Liver (tissue), 9 donors: ENCODE results near the gene KIF6. TPM values are rescaled to one million over a fixed set of nuclear protein-coding genes. Genes with fewer than 3 reads are reported as not detected.
A peak's percentile ranks its signal among the peaks of the same experiment; 100 is the strongest.

Experiments used
- DNase-seq: peaks from one replicate; pipeline ENCODE4 v3.0.0-alpha.2; 2017; ENCODE audit warnings: low spot score
- H3K27ac ChIP-seq, 2 donors: one replicate each; pipeline ENCODE4 v1.7.0; 2013; ENCODE audit warnings: inconsistent platforms in 2 of 2, low read length in 2 of 2, control low read depth in 1 of 2, low read depth in 1 of 2, mild to moderate bottlenecking in 1 of 2
- H3K27me3 ChIP-seq, 4 donors: one replicate each; pipeline versions ENCODE4 v1.6.1 to v1.7.0; 2013; ENCODE audit warnings: low read length in 3 of 4, inconsistent platforms in 1 of 4, mild to moderate bottlenecking in 1 of 4, moderate library complexity in 1 of 4; ENCODE audit not compliant: control insufficient read depth in 4 of 4, insufficient read depth in 4 of 4
- H3K36me3 ChIP-seq, 4 donors: one replicate each; pipeline versions ENCODE4 v1.6.1 to v1.7.0; 2013; ENCODE audit warnings: low read length in 3 of 4, mild to moderate bottlenecking in 3 of 4, low read depth in 1 of 4, moderate library complexity in 1 of 4; ENCODE audit not compliant: control insufficient read depth in 4 of 4, insufficient read depth in 3 of 4
- H3K4me1 ChIP-seq, 4 donors: one replicate each; pipeline versions ENCODE4 v1.6.1 to v1.7.0; 2013; ENCODE audit warnings: low read length in 3 of 4, mild to moderate bottlenecking in 3 of 4, moderate library complexity in 1 of 4; ENCODE audit not compliant: control insufficient read depth in 4 of 4, insufficient read depth in 4 of 4
- H3K4me3 ChIP-seq, 3 donors: one replicate each; pipeline versions ENCODE4 v1.6.1 to v1.7.0; 2013; ENCODE audit warnings: low read length in 3 of 3, control low read depth in 1 of 3, low read depth in 1 of 3, mild to moderate bottlenecking in 1 of 3
- H3K9ac ChIP-seq, 2 donors: one replicate each; pipeline ENCODE4 v1.7.0; 2013; ENCODE audit warnings: low read length in 2 of 2, mild to moderate bottlenecking in 2 of 2, moderate library complexity in 2 of 2, control low read depth in 1 of 2, low read depth in 1 of 2
- H3K9me3 ChIP-seq, 4 donors: one replicate each; pipeline versions ENCODE4 v1.6.1 to v1.7.0; 2013; ENCODE audit warnings: low read length in 3 of 4; ENCODE audit not compliant: control insufficient read depth in 4 of 4
- EGR1 ChIP-seq, 2 donors: IDR thresholded peaks; 2 replicates each; pipeline ENCODE4 v1.6.1; 2016 to 2018; ENCODE audit warnings: antibody characterized with exemption in 2 of 2, low read depth in 2 of 2
- FOXA1 ChIP-seq: IDR thresholded peaks from 2 replicates; pipeline ENCODE4 v1.6.1; 2016; ENCODE audit warnings: antibody characterized with exemption
- FOXA2 ChIP-seq: IDR thresholded peaks from 2 replicates; pipeline ENCODE4 v1.6.1; 2016; ENCODE audit warnings: antibody characterized with exemption
- HNF4A ChIP-seq, 2 donors: conservative IDR thresholded peaks; 2 replicates each; pipeline ENCODE4 v1.6.1; 2016; ENCODE audit warnings: antibody characterized with exemption in 2 of 2, mild to moderate bottlenecking in 2 of 2
- MAX ChIP-seq: IDR thresholded peaks from 2 replicates; pipeline ENCODE4 v1.6.1; 2016; ENCODE audit warnings: antibody characterized with exemption
- NR2F2 ChIP-seq: IDR thresholded peaks from 2 replicates; pipeline ENCODE4 v1.6.1; 2016; ENCODE audit warnings: antibody characterized with exemption
- RAD21 ChIP-seq, 2 donors: IDR thresholded peaks; 2 replicates each; pipeline ENCODE4 v1.6.1; 2016; ENCODE audit warnings: antibody characterized with exemption in 2 of 2, mild to moderate bottlenecking in 2 of 2
- REST ChIP-seq: IDR thresholded peaks from 2 replicates; pipeline ENCODE4 v1.6.1; 2016; ENCODE audit warnings: antibody characterized with exemption, mild to moderate bottlenecking
- RXRA ChIP-seq, 2 donors: IDR thresholded peaks; 2 replicates each; pipeline ENCODE4 v1.6.1; 2017 to 2018; ENCODE audit warnings: antibody characterized with exemption in 2 of 2, mild to moderate bottlenecking in 1 of 2
- SP1 ChIP-seq: IDR thresholded peaks from 2 replicates; pipeline ENCODE4 v1.6.1; 2018; ENCODE audit warnings: antibody characterized with exemption, mild to moderate bottlenecking
- YY1 ChIP-seq: IDR thresholded peaks from 2 replicates; pipeline ENCODE4 v1.6.1; 2016; ENCODE audit warnings: antibody characterized with exemption, mild to moderate bottlenecking
- ZBTB33 ChIP-seq: IDR thresholded peaks from 2 replicates; pipeline ENCODE4 v1.6.1; 2016; ENCODE audit warnings: antibody characterized with exemption
- WGBS: extraction: QIAGEN DNeasy Blood & Tissue Kit; methylation state at CpG from one replicate; pipeline ENCODE4 v1.1.7; 2013; 5-methylcytosine and 5-hydroxymethylcytosine counted together
- polyA plus RNA-seq, 2 donors: library from polyadenylated mRNA; stranded (reverse) in 1 of 2; unstranded in 1 of 2; fragments of 200-250 nt in 1 of 2; fragments of >200 nt in 1 of 2; fragmentation: Nextera tagmentation in 1 of 2; extraction: Ambion mirVana in 1 of 2; gene quantifications; one replicate each; pipeline versions ENCODE4 v1.2.1 to v1.2.3, GENCODE V29; 2013 to 2015
- total RNA-seq, 2 donors: library from RNA; depleted of rRNA; stranded (reverse); fragments of >200 nt; gene quantifications; one replicate each; pipeline ENCODE4 v1.2.3, GENCODE V29; 2014
- donor health status: healthy.
- donor health status: healthy.
- donor health status: healthy.
- donor health status: healthy.
- donor health status: healthy.

The KIF6 gene
- total and polyA plus RNA-seq, 4 donors, result 0.17 to 7.5 (median 0.29) TPM

- TF ChIP-seq REST (no peak), NR2F2 (no peak)
Observed at GRCh38 chr6:39498096-39498495, 227.1 kb downstream of the KIF6 start (continued).

- 22% methylated on average over 6 of the region's 6 CpGs for WGBS
Observed at GRCh38 chr6:39496915-39497314, 228.3 kb downstream of the KIF6 start.

More at GRCh38 chr6:39496915-39497314, 228.3 kb downstream of the KIF6 start:
- Histone ChIP-seq H3K9ac (no peak overlapping the region), H3K27ac (no peak overlapping the region), H3K27me3 (no peaks in the 10 kb centered on the region), H3K36me3 (no peaks in the 10 kb centered on the region), H3K9me3 (peaks cover 0 to 1% (median 0%) of the 10 kb centered on the region in 4 donors), H3K4me3 (no peak overlapping the region), H3K4me1 (peaks cover 0 to 6% (median 0%) of the 10 kb centered on the region in 4 donors)
- no peak for TF ChIP-seq FOXA1
- peak; percentile 31 to 56 for TF ChIP-seq HNF4A (conservative IDR thresholded peaks at IDR 0.05)
- TF ChIP-seq ZBTB33, result no peak
- peak; percentile 36 for TF ChIP-seq FOXA2
- TF ChIP-seq EGR1 (IDR thresholded peaks at IDR 0.05; ENCODE audit: low read depth in 2 of 2), result no peak
- peak; percentile 51 for TF ChIP-seq MAX
- TF ChIP-seq NR2F2, result peak; percentile 64
- peak; percentile 18 to 55 for TF ChIP-seq RXRA (IDR thresholded peaks at IDR 0.05)
- peak; percentile 47 for TF ChIP-seq SP1
- TF ChIP-seq RAD21 (IDR thresholded peaks at IDR 0.05), result peak; percentile 51 to 66
- peak; percentile 81 for TF ChIP-seq YY1
- TF ChIP-seq REST, result peak; percentile 28
- DNase-seq, result no peak
